GM23338 (cell line): ENCODE measurements around the gene ARL15.

Experiments used
- EZH2 ChIP-seq: fragments of 200-600 bp; sonication (generic); IDR thresholded peaks from one replicate; pipeline ENCODE4 v1.8.0; 2017; ENCODE audit warnings: antibody characterized with exemption, mild to moderate bottlenecking, low read depth; ENCODE audit not compliant: unreplicated experiment
- EZH2phosphoT487 ChIP-seq: fragments of 200-600 bp; sonication (generic); IDR thresholded peaks from one replicate; pipeline ENCODE4 v1.8.1; 2018; ENCODE audit warnings: antibody characterized with exemption; ENCODE audit not compliant: unreplicated experiment
- JUNB ChIP-seq: IDR thresholded peaks from one replicate; pipeline ENCODE4 v1.6.1; 2016; ENCODE audit warnings: antibody characterized with exemption; ENCODE audit not compliant: unreplicated experiment
- NANOG ChIP-seq: IDR thresholded peaks from 2 replicates; pipeline ENCODE4 v1.6.1; 2016; ENCODE audit warnings: antibody characterized with exemption, borderline replicate concordance
- POLR2AphosphoS5 ChIP-seq: IDR thresholded peaks from 2 replicates; pipeline ENCODE4 v1.6.1; 2016; ENCODE audit warnings: antibody characterized with exemption, low read depth
- TF ChIP-seq, protein P1 (sequence below), 2 experiments: fragments of 200-600 bp in 1 of 2; sonication (generic) in 1 of 2; conservative IDR thresholded peaks; 2 replicates each; pipeline versions ENCODE4 v1.5.1 to v1.6.1; 2016 to 2017; ENCODE audit warnings: antibody characterized with exemption in 2 of 2, low read depth in 2 of 2, mild to moderate bottlenecking in 2 of 2, moderate library complexity in 1 of 2

- no peak for TF ChIP-seq POLR2AphosphoS5
- TF ChIP-seq, protein P1, sequence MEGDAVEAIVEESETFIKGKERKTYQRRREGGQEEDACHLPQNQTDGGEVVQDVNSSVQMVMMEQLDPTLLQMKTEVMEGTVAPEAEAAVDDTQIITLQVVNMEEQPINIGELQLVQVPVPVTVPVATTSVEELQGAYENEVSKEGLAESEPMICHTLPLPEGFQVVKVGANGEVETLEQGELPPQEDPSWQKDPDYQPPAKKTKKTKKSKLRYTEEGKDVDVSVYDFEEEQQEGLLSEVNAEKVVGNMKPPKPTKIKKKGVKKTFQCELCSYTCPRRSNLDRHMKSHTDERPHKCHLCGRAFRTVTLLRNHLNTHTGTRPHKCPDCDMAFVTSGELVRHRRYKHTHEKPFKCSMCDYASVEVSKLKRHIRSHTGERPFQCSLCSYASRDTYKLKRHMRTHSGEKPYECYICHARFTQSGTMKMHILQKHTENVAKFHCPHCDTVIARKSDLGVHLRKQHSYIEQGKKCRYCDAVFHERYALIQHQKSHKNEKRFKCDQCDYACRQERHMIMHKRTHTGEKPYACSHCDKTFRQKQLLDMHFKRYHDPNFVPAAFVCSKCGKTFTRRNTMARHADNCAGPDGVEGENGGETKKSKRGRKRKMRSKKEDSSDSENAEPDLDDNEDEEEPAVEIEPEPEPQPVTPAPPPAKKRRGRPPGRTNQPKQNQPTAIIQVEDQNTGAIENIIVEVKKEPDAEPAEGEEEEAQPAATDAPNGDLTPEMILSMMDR (conservative IDR thresholded peaks at IDR 0.05; ENCODE audit: low read depth in 2 of 2): no peak
- no peak for TF ChIP-seq EZH2phosphoT487
- TF ChIP-seq NANOG: no peak
- TF ChIP-seq EZH2: no peak
- TF ChIP-seq JUNB: no peak
Observed at GRCh38 chr5:53994148-53994547, 316.2 kb downstream of the ARL15 start.
